HG03095 (cell line): ENCODE measurements around the gene PLTP.

Experiments
- ATAC-seq: cut with Tn5 transposase; IDR thresholded peaks from one replicate; pipeline ENCODE4 v1.9.1; 2021; ENCODE audit warnings: moderate library complexity; ENCODE audit not compliant: unreplicated experiment

PLTP gene

DNA sequence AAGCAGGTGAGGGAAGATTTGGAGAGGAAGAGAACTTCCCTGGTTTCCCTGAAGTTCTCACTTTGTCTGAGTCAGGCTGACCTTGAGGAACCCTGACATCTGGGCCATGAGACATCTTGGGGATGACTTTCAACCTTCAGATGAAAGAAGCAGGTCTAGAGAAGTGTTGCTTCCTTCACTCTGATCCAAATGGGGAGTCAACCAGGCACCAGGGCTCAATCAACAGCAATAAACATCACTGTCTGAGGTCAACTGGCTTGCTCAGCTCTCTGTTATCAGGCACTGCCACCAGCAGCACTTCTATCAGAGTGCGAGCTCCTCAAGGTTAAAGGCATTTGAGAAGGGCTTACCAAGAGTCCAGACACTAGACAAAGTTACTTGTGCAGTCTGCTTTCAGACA lies 61.0 kb downstream of the PLTP start:
- no peak for ATAC-seq

DNA sequence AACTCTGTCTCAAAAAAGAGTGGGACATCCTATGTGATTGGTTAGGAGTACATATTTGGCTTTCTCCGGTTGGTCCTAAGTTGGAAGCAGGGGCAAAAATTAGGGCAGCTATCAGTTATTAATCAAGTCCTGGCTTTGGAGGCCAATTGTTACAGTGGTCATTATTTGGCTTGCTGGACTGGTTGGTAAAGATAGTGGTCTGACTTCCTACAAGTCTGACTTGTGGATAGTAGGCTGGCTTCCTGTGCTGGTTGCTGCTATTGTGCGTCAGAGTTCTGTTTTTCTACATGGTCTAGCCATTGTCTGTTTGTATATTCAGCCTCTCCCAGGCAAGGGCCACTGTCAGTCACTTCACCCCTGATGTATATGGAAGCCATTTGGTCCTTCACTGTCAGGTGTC lies 61.7 kb downstream of the PLTP start:
- ATAC-seq: no peak

DNA sequence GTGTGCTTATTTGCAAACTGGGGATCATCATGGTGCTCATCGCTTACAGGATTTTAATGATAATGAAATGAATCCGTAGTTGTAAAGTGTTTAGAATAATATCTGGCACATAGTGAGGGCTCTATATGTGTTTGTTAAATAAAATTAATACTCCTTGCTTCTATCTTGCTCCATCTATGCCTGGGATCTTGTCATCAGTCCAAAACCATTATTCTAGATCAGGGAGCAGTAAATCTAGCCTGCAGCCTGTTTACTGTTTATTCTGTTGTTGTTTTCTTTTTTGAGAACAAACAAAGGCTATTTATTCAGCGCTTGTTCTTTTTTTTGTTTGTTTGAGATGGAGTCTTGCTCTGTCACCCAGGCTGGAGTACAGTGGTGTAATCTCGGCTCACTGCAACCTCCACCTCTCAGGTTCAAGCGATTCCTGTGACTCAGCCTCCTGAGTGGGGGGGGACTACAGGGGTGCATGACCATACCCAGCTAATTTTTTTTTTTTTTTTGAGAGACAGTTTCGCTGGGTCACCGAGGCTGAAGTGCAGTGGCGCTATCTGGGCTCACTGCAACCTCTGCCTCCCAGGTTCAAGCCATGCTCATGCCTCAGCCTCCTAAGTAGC lies 62.9 kb downstream of the PLTP start:
- no peak for ATAC-seq
